ENCODE data around the gene ABCA13.

The ABCA13 gene

GRCh38 chr7:48473205-48473865, 302.1 kb downstream of the ABCA13 start:
- TF ChIP-seq USF1 (IDR thresholded peaks at IDR 0.05) (no peak), RAD21 (IDR thresholded peaks at IDR 0.05; ENCODE audit: low read depth) (no peak)
- TF ChIP-seq, protein P1, sequence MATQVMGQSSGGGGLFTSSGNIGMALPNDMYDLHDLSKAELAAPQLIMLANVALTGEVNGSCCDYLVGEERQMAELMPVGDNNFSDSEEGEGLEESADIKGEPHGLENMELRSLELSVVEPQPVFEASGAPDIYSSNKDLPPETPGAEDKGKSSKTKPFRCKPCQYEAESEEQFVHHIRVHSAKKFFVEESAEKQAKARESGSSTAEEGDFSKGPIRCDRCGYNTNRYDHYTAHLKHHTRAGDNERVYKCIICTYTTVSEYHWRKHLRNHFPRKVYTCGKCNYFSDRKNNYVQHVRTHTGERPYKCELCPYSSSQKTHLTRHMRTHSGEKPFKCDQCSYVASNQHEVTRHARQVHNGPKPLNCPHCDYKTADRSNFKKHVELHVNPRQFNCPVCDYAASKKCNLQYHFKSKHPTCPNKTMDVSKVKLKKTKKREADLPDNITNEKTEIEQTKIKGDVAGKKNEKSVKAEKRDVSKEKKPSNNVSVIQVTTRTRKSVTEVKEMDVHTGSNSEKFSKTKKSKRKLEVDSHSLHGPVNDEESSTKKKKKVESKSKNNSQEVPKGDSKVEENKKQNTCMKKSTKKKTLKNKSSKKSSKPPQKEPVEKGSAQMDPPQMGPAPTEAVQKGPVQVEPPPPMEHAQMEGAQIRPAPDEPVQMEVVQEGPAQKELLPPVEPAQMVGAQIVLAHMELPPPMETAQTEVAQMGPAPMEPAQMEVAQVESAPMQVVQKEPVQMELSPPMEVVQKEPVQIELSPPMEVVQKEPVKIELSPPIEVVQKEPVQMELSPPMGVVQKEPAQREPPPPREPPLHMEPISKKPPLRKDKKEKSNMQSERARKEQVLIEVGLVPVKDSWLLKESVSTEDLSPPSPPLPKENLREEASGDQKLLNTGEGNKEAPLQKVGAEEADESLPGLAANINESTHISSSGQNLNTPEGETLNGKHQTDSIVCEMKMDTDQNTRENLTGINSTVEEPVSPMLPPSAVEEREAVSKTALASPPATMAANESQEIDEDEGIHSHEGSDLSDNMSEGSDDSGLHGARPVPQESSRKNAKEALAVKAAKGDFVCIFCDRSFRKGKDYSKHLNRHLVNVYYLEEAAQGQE (IDR thresholded peaks at IDR 0.05; ENCODE audit: low read depth) = no peak

GRCh38 chr7:48481235-48481634, 310.0 kb downstream of the ABCA13 start:
- TF ChIP-seq, protein P1 (IDR thresholded peaks at IDR 0.05; ENCODE audit: low read depth) = no peak
- no peak for TF ChIP-seq TAF1 (IDR thresholded peaks at IDR 0.05; ENCODE audit: low read depth)
- TF ChIP-seq RAD21 (IDR thresholded peaks at IDR 0.05; ENCODE audit: low read depth) = no peak
- TF ChIP-seq NFIC (IDR thresholded peaks at IDR 0.05) = no peak
- TF ChIP-seq TCF12 (IDR thresholded peaks at IDR 0.05; ENCODE audit: low read depth) = no peak
- TF ChIP-seq ZBTB7A (IDR thresholded peaks at IDR 0.05; ENCODE audit: low read depth) = no peak
- TF ChIP-seq FOXM1 (IDR thresholded peaks at IDR 0.05; ENCODE audit: borderline replicate concordance, low read depth) = no peak
- no peak for TF ChIP-seq EGR1 (IDR thresholded peaks at IDR 0.05)
- TF ChIP-seq CREB1 (IDR thresholded peaks at IDR 0.05; ENCODE audit: low read depth) = no peak
- TF ChIP-seq USF1 (IDR thresholded peaks at IDR 0.05) = no peak
- no peak for TF ChIP-seq EP300 (IDR thresholded peaks at IDR 0.05; ENCODE audit: borderline replicate concordance)
- TF ChIP-seq TEAD4 (IDR thresholded peaks at IDR 0.05) = no peak

DNA sequence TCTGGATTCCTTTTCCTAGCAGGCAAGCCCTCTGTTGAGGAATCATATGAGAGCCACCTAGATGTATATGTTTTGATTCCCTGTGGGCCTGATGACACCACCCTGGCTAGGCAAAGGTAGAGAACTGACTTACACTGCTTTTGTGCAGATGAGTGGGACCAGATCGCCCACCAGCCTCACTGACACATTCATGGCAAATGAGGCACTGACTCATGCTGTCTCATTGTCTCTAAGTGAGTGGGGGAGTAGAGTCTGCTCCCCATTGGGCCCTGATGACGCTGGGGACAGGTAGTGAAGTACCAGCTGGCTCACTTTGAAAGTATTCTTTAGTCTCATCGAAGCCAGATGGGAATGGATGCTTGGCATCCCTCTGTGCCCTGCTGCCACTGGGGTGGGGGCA, 326.3 kb downstream of the ABCA13 start:
- TF ChIP-seq EGR1 (IDR thresholded peaks at IDR 0.05) (no peak), MAX (IDR thresholded peaks at IDR 0.05) (no peak), ZBTB7A (IDR thresholded peaks at IDR 0.05; ENCODE audit: low read depth) (no peak), CREB1 (IDR thresholded peaks at IDR 0.05; ENCODE audit: low read depth) (no peak), EP300 (IDR thresholded peaks at IDR 0.05; ENCODE audit: borderline replicate concordance) (no peak), FOXM1 (IDR thresholded peaks at IDR 0.05; ENCODE audit: borderline replicate concordance, low read depth) (no peak), RAD21 (IDR thresholded peaks at IDR 0.05; ENCODE audit: low read depth) (no peak)
- TF ChIP-seq, protein P1 (IDR thresholded peaks at IDR 0.05; ENCODE audit: low read depth) = no peak

- no peak for TF ChIP-seq CEBPB (IDR thresholded peaks at IDR 0.05)
- no peak for TF ChIP-seq EP300 (IDR thresholded peaks at IDR 0.05; ENCODE audit: borderline replicate concordance)
Measured at GRCh38 chr7:48502021-48502420, 330.8 kb downstream of the ABCA13 start.

DNA sequence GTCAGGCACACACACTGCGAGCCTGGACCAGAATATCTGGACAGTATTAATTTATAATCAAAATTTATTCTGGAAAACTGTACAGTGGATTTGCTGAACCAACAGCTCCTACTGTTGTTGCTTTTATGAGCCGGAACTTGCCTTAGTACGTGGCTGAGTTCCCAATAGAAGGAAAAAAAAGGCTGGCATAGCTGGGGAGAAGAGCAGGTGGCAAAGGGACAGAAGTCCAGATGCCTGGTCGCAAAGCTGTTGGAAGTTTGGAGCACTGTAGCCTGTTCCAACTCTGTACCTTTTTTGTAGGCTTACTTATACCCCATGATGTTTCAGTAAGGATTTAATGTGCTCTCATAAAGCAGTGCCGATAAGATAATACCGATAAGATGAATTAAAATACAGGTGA, 333.8 kb downstream of the ABCA13 start:
- TF ChIP-seq TAF1 (IDR thresholded peaks at IDR 0.05; ENCODE audit: low read depth) = no peak
- TF ChIP-seq YY1 (IDR thresholded peaks at IDR 0.05; ENCODE audit: low read depth) = no peak
- TF ChIP-seq EP300 (IDR thresholded peaks at IDR 0.05; ENCODE audit: borderline replicate concordance) = no peak
- no peak for TF ChIP-seq TCF12 (IDR thresholded peaks at IDR 0.05; ENCODE audit: low read depth)
- no peak for TF ChIP-seq FOXM1 (IDR thresholded peaks at IDR 0.05; ENCODE audit: borderline replicate concordance, low read depth)
- TF ChIP-seq CEBPB (IDR thresholded peaks at IDR 0.05) = no peak
- TF ChIP-seq CREB1 (IDR thresholded peaks at IDR 0.05; ENCODE audit: low read depth) = no peak
- no peak for TF ChIP-seq EGR1 (IDR thresholded peaks at IDR 0.05)
- no peak for TF ChIP-seq RAD21 (IDR thresholded peaks at IDR 0.05; ENCODE audit: low read depth)

Data from Ishikawa (cell line).